ENCODE measurements around the gene POU2F1. TPM values are rescaled to one million over a fixed set of nuclear protein-coding genes. Genes with fewer than 3 reads are reported as not detected.

The POU2F1 gene
- total and polyA plus RNA-seq, 2 experiments from 2014 or later: 38.8 to 66.1 TPM

GRCh38 chr1:167441222-167441621, 220.5 kb downstream of the POU2F1 start:
- Histone ChIP-seq H3K27me3 (ENCODE audit: insufficient read depth) (peaks cover 38% of the 10 kb centered on the region), H3F3A (replicated peaks; ENCODE audit: low read depth) (0 out of 2 replicates have a peak, but pooled peaks cover 2% of the 10 kb centered on the region), H3K4me2 (no peak overlapping the region), H3K9me2 (ENCODE audit: insufficient read depth) (no peaks in the 10 kb centered on the region), H3K4me1 (ENCODE audit: insufficient read depth) (0 out of 2 replicates have a peak, but pooled peaks cover 4% of the 10 kb centered on the region), H3K79me2 (replicated peaks; ENCODE audit: insufficient read depth) (no peaks in the 10 kb centered on the region), H3K27ac (ENCODE audit: low read depth) (no peak overlapping the region), H4K20me1 (replicated peaks; ENCODE audit: insufficient read depth) (no peaks in the 10 kb centered on the region), H3K36me3 (ENCODE audit: insufficient read depth) (no peaks in the 10 kb centered on the region; the same call in 1 of the 2 replicates), H3K4me3 (no peak overlapping the region), H2AFZ (no peak overlapping the region)
- no peaks in the 10 kb centered on the region for H3K9me3 Mint-ChIP-seq
- ATAC-seq (no peak), DNase-seq (ENCODE audit: low spot score) (no peak)
- peaks cover 37% of the 10 kb centered on the region for H3K27me3 Mint-ChIP-seq (ENCODE audit: insufficient read depth, low read depth, poor library complexity)
- H3K4me3 Mint-ChIP-seq: no peak overlapping the region; the same call in 2 of the 3 replicates
- H3K36me3 Mint-ChIP-seq (ENCODE audit: low read depth): no peaks in the 10 kb centered on the region; the same call in 2 of the 3 replicates
- H3K4me1 Mint-ChIP-seq: peaks cover 4% of the 10 kb centered on the region; the same call in 2 of the 3 replicates
- TF ChIP-seq EZH2phosphoT487 (IDR thresholded peaks at IDR 0.05; ENCODE audit: unreplicated experiment) (no peak), ETS1 (IDR thresholded peaks at IDR 0.05) (no peak), CTCF (conservative IDR thresholded peaks at IDR 0.05; ENCODE audit: low read depth in 2 of 2) (no peak), ZNF331 (CRISPR knock-in tag; IDR thresholded peaks at IDR 0.05; ENCODE audit: low read depth) (no peak), ZNF114 (CRISPR knock-in tag; IDR thresholded peaks at IDR 0.05) (no peak), NANOG (IDR thresholded peaks at IDR 0.05; ENCODE audit: borderline replicate concordance) (no peak), REST (IDR thresholded peaks at IDR 0.05; ENCODE audit: unreplicated experiment) (no peak), JUNB (IDR thresholded peaks at IDR 0.05; ENCODE audit: unreplicated experiment) (no peak), POLR2AphosphoS5 (IDR thresholded peaks at IDR 0.05; ENCODE audit: low read depth) (no peak), CREB1 (CRISPR knock-in tag; IDR thresholded peaks at IDR 0.05; ENCODE audit: low read depth) (no peak)
- TF ChIP-seq, protein P1, sequence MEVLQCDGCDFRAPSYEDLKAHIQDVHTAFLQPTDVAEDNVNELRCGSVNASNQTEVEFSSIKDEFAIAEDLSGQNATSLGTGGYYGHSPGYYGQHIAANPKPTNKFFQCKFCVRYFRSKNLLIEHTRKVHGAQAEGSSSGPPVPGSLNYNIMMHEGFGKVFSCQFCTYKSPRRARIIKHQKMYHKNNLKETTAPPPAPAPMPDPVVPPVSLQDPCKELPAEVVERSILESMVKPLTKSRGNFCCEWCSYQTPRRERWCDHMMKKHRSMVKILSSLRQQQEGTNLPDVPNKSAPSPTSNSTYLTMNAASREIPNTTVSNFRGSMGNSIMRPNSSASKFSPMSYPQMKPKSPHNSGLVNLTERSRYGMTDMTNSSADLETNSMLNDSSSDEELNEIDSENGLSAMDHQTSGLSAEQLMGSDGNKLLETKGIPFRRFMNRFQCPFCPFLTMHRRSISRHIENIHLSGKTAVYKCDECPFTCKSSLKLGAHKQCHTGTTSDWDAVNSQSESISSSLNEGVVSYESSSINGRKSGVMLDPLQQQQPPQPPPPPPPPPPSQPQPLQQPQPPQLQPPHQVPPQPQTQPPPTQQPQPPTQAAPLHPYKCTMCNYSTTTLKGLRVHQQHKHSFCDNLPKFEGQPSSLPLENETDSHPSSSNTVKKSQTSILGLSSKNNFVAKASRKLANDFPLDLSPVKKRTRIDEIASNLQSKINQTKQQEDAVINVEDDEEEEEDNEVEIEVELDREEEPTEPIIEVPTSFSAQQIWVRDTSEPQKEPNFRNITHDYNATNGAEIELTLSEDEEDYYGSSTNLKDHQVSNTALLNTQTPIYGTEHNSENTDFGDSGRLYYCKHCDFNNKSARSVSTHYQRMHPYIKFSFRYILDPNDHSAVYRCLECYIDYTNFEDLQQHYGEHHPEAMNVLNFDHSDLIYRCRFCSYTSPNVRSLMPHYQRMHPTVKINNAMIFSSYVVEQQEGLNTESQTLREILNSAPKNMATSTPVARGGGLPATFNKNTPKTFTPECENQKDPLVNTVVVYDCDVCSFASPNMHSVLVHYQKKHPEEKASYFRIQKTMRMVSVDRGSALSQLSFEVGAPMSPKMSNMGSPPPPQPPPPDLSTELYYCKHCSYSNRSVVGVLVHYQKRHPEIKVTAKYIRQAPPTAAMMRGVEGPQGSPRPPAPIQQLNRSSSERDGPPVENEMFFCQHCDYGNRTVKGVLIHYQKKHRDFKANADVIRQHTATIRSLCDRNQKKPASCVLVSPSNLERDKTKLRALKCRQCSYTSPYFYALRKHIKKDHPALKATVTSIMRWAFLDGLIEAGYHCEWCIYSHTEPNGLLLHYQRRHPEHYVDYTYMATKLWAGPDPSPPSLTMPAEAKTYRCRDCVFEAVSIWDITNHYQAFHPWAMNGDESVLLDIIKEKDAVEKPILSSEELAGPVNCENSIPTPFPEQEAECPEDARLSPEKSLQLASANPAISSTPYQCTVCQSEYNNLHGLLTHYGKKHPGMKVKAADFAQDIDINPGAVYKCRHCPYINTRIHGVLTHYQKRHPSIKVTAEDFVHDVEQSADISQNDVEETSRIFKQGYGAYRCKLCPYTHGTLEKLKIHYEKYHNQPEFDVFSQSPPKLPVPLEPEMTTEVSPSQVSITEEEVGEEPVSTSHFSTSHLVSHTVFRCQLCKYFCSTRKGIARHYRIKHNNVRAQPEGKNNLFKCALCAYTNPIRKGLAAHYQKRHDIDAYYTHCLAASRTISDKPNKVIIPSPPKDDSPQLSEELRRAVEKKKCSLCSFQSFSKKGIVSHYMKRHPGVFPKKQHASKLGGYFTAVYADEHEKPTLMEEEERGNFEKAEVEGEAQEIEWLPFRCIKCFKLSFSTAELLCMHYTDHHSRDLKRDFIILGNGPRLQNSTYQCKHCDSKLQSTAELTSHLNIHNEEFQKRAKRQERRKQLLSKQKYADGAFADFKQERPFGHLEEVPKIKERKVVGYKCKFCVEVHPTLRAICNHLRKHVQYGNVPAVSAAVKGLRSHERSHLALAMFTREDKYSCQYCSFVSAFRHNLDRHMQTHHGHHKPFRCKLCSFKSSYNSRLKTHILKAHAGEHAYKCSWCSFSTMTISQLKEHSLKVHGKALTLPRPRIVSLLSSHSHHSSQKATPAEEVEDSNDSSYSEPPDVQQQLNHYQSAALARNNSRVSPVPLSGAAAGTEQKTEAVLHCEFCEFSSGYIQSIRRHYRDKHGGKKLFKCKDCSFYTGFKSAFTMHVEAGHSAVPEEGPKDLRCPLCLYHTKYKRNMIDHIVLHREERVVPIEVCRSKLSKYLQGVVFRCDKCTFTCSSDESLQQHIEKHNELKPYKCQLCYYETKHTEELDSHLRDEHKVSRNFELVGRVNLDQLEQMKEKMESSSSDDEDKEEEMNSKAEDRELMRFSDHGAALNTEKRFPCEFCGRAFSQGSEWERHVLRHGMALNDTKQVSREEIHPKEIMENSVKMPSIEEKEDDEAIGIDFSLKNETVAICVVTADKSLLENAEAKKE (CRISPR knock-in tag; IDR thresholded peaks at IDR 0.05): no peak
- no peak overlapping the region for H3K27ac Mint-ChIP-seq
